Activated CD4-positive, alpha-beta T cell treated with anti-CD3 and anti-CD28 coated beads for 36 hours (primary cell): ENCODE data around the gene TOP3B. TPM values are rescaled to one million over a fixed set of nuclear protein-coding genes. Genes with fewer than 3 reads are reported as not detected.
"Not testable (repeated sequence)": the region's sequence is repeated elsewhere in the genome, so short reads cannot be mapped to it uniquely, and the experiment has no call there.

Experiments used
- ATAC-seq: fragments of 200-7000 bp; cut with Tn5 transposase; one replicate; pipeline ENCODE4 v1.10.0; 2021; ENCODE audit warnings: mild to moderate bottlenecking, moderate library complexity
- CTCF ChIA-PET: fragments of 350-600 bp; sonication (Branson Sonifier 250); formaldehyde crosslinking; loops from one replicate; lab custom pipeline; 2021; ENCODE audit warnings: antibody characterized with exemption; lab: Charles Lee
- POLR2A ChIA-PET: fragments of 350-600 bp; sonication (Branson Sonifier 250); formaldehyde crosslinking; loops from one replicate; lab custom pipeline; 2021; ENCODE audit warnings: antibody characterized with exemption, inconsistent platforms; lab: Charles Lee
- DNase-seq: peaks from one replicate; pipeline ENCODE4 v3.0.0-alpha.2; 2020
- H3K27ac Mint-ChIP-seq: one replicate; pipeline ENCODE4 v1.8.0; 2021; ENCODE audit warnings: mixed read lengths
- H3K27me3 Mint-ChIP-seq: one replicate; pipeline ENCODE4 v1.8.0; 2021; ENCODE audit warnings: mixed read lengths
- H3K36me3 Mint-ChIP-seq: one replicate; pipeline ENCODE4 v1.8.0; 2021; ENCODE audit warnings: low read depth, mixed read lengths
- H3K4me1 Mint-ChIP-seq: one replicate; pipeline ENCODE4 v1.8.0; 2021; ENCODE audit warnings: mixed read lengths
- H3K4me3 Mint-ChIP-seq: one replicate; pipeline ENCODE4 v1.8.0; 2021; ENCODE audit warnings: mild to moderate bottlenecking, moderate library complexity, mixed read lengths
- H3K9me3 Mint-ChIP-seq: one replicate; pipeline ENCODE4 v1.8.0; 2021; ENCODE audit warnings: low read depth, mixed read lengths
- intact Hi-C, 2 experiments: fragments of 100-400 bp; cut with DNase I in 1 of 2; cut with micrococcal nuclease in 1 of 2; formaldehyde crosslinking; loops; one replicate each; pipeline versions ENCODE4 v1.14.2 to v1.15.1; 2022 to 2024; cut with DNase I, micrococcal nuclease
- total RNA-seq, 2 experiments: library from RNA; stranded (reverse); gene quantifications; one replicate each; pipeline ENCODE4 v1.2.3, GENCODE V29; 2021

The TOP3B gene
- total RNA-seq, 2 experiments from 2014 or later: 27.3 to 33.8 TPM

- Mint-ChIP-seq H3K9me3 (no peaks in the 10 kb centered on the region), H3K27ac (no peak overlapping the region), H3K36me3 (peaks cover 3% of the 10 kb centered on the region), H3K27me3 (no peaks in the 10 kb centered on the region), H3K4me1 (peaks cover 21% of the 10 kb centered on the region), H3K4me3 (no peak overlapping the region)
- ATAC-seq (no peak), DNase-seq (no peak)
- ChIA-PET POLR2A (no interaction called here), CTCF (interaction anchor here (0.6 kb wide), 1 partner anchor 236 kb away, joined by 3 read pairs; no protein-coding TSS in a partner anchor)
- intact Hi-C loops: no loop called here
Measured at GRCh38 chr22:21947040-21948014, 35.3 kb downstream of the TOP3B start.

DNA sequence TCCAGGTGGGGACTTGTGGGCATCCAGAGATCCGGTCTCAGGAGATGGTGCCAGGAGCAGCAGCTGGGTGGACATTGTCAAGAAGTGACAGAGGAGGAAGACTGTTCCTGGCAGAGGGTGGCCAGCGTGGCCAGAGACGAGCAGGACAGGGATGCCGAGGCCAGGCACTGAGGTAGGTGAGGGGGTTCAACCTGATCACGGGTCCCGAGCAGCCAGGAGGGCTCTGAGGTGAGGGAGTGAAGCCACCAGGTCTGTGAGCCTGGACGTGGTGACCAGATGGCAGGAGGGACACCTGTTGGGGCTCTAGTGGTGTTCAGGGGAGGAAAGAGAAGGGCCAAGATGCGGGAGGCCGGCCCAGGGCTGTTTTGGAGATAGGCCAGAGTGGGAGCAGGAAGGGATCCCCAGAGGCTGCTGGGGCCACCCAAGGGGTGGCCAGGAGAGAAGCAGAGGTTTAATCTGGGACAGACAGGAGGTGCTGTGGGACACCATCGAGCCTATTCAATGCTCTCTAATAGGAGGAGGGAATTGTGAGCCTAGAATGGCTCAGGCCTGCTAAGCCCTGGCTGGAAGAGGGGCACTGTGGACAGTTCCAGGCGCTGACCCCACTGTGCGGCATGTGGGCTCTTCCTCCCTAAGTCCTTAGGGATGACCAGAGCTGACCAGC, 36.2 kb downstream of the TOP3B start:
- intact Hi-C loops: no loop called here
- Mint-ChIP-seq H3K27me3 (no peaks in the 10 kb centered on the region), H3K4me3 (no peak overlapping the region), H3K27ac (no peak overlapping the region), H3K4me1 (peaks cover 25% of the 10 kb centered on the region), H3K36me3 (no peaks in the 10 kb centered on the region), H3K9me3 (no peaks in the 10 kb centered on the region)
- ChIA-PET CTCF (interaction anchor here (1.2 kb wide), 1 partner anchor 11 kb away, joined by 5 read pairs; no protein-coding TSS in a partner anchor), POLR2A (no interaction called here)
- DNase-seq (no peak), ATAC-seq (no peak)

DNA sequence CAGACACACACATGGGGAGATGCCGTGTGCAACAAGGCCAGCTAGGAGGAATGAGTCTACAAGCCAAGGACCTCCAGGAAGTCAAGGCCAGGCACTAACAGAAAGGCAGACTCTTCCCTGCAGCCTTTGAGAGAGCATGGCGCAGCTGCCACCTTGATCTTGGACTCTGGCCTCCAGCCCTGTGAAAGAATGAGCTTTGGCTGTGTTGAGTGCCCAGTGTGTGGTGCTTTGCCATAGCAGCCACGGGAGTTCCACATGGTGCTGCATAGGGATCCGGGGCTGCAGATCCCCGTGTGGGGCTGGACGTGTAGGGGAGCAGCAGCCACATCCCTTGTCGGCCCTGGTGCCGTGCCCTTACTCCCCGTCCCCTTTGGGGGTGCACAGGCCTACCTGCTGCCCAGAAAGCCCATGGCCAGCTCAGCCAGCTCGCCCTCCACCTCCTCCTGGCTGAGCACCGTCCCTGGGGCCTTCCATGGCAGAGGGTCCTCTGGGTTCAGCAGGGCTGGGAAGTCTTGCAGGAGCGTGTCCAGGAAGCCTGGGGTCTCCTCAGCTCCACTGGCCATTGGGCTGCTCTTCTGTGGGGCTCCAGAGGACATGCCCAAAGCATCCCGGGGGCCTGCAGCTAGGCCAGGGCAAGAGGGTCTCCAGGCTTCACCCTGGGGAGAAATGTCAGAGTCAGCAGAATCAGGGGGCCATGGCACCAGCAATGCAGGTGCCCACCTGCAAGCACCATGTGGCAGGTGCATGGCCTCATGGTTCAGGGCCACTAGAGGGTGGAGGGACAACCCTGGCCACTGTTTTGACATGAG, 36.9 kb downstream of the TOP3B start:
- Mint-ChIP-seq H3K36me3 (peaks cover 2% of the 10 kb centered on the region), H3K4me3 (no peak overlapping the region), H3K27me3 (no peaks in the 10 kb centered on the region), H3K9me3 (no peaks in the 10 kb centered on the region), H3K4me1 (peaks cover 26% of the 10 kb centered on the region), H3K27ac (no peak overlapping the region)
- POLR2A ChIA-PET: no interaction called here
- CTCF ChIA-PET: interaction anchor here (1.2 kb wide), 1 partner anchor 10 kb away, joined by 5 read pairs; no protein-coding TSS in a partner anchor
- ATAC-seq (no peak), DNase-seq (no peak)
- intact Hi-C loops: no loop called here

DNA sequence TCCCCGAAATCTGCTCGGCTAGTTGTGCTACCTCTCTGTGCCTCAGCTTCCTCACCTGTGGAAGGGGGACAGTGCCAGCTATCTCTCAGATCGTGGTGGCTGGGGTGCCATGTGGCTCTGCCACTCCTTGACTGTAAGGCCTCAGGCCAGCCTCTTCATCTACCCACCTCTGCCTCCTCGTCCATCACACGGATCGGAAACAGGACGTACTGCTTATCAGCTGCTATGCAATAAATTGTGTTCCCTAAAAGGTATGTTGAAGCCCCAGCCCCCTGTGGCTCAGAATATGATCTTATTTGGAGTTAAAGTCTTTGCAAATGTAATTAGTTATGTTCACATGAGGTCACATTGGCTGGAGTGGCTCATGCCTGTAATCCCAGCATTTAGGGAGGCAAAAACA, 37.7 kb downstream of the TOP3B start:
- Mint-ChIP-seq H3K27ac (no peak overlapping the region), H3K4me3 (no peak overlapping the region), H3K9me3 (no peaks in the 10 kb centered on the region), H3K36me3 (peaks cover 2% of the 10 kb centered on the region), H3K4me1 (peaks cover 28% of the 10 kb centered on the region), H3K27me3 (no peaks in the 10 kb centered on the region)
- CTCF ChIA-PET: interaction anchor here (0.7 to 1.2 kb wide), 2 partner anchors 9 to 48 kb away, joined by 4 to 5 read pairs; no protein-coding TSS in a partner anchor
- POLR2A ChIA-PET: no interaction called here
- ATAC-seq (no peak), DNase-seq (no peak)
- intact Hi-C loops: no loop called here

GRCh38 chr22:21943571-21944448, 38.8 kb downstream of the TOP3B start:
- peaks cover 33% of the 10 kb centered on the region for H3K4me1 Mint-ChIP-seq
- no peak for ATAC-seq
- peaks cover 2% of the 10 kb centered on the region for H3K36me3 Mint-ChIP-seq
- intact Hi-C loops: no loop called here
- H3K27ac Mint-ChIP-seq: no peak overlapping the region
- ChIA-PET POLR2A (no interaction called here), CTCF (interaction anchor here (0.7 to 1.0 kb wide), 3 partner anchors 9 to 47 kb away, joined by 3 to 6 read pairs (median 4); partner anchors contain the start of gene PPM1F)
- H3K4me3 Mint-ChIP-seq: no peak overlapping the region
- DNase-seq: no peak
- no peaks in the 10 kb centered on the region for H3K9me3 Mint-ChIP-seq
- no peaks in the 10 kb centered on the region for H3K27me3 Mint-ChIP-seq

DNA sequence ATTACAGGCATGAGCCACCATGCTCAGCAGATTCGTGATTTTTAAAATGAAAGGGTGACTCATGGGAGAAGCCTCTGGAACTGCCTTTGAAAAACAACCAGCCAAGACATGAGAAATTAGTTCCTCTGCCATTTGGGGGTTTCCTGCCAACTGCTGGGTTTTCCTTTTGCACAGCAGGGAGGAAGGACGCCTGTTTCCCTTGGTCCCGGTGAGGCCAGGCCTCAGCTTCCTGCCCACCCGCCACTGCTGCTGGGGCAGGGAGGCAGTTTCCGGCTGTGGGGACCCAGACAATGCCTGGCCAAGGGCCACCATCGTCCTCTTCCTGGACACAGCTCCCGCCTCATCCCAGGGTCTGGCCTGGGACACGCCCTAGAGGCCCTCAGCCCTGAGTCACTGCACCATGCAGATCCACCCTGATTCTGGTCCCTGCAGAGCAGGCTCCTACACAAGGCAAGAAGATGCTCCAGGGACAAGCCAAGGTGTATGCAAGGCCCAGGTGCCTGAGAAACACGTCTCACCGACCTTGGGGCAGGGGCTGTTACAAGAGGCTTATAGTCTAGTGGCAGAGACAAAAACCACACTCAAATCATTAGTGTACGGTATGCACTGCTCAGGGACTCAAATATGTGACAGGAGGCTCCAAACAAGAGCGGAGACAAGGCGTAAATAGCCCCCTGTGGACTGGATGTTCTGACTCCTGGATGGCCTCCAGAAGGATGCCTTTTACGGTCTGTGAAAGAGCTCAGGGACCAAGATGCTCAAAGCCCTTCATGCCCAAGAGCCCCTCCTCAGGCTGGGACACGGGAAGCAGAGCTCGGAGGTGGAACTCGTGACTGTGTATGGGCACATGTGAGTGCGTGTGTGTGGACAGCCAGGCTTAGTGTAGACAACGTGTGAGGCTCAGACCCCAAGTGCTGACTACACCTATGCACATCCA, 39.9 kb downstream of the TOP3B start:
- Mint-ChIP-seq H3K27me3 (no peaks in the 10 kb centered on the region), H3K9me3 (no peaks in the 10 kb centered on the region), H3K4me3 (no peak overlapping the region), H3K27ac (peak overlapping the region; percentile 74), H3K4me1 (peaks cover 42% of the 10 kb centered on the region), H3K36me3 (peaks cover 2% of the 10 kb centered on the region)
- peak; percentile 39 for ATAC-seq
- intact Hi-C loops: no loop called here
- ChIA-PET POLR2A (no interaction called here), CTCF (interaction anchor here (0.6 to 6.7 kb wide), 7 partner anchors 10 to 216 kb away, joined by 3 to 57 read pairs (median 3); partner anchors contain the start of gene PPM1F)
- DNase-seq: peak; percentile 54

- H3K27ac Mint-ChIP-seq: peak overlapping the region; percentile 74
- H3K36me3 Mint-ChIP-seq: peaks cover 2% of the 10 kb centered on the region
- peaks cover 43% of the 10 kb centered on the region for H3K4me1 Mint-ChIP-seq
- ATAC-seq: no peak
- DNase-seq: no peak
- ChIA-PET POLR2A (no interaction called here), CTCF (interaction anchor here (0.6 to 6.7 kb wide), 5 partner anchors 11 to 215 kb away, joined by 3 to 57 read pairs (median 3); partner anchors contain the start of gene PPM1F)
- H3K9me3 Mint-ChIP-seq: no peaks in the 10 kb centered on the region
- H3K4me3 Mint-ChIP-seq: no peak overlapping the region
- intact Hi-C loops: no loop called here
- H3K27me3 Mint-ChIP-seq: no peaks in the 10 kb centered on the region
Measured at GRCh38 chr22:21941921-21942320, 40.7 kb downstream of the TOP3B start.

DNA sequence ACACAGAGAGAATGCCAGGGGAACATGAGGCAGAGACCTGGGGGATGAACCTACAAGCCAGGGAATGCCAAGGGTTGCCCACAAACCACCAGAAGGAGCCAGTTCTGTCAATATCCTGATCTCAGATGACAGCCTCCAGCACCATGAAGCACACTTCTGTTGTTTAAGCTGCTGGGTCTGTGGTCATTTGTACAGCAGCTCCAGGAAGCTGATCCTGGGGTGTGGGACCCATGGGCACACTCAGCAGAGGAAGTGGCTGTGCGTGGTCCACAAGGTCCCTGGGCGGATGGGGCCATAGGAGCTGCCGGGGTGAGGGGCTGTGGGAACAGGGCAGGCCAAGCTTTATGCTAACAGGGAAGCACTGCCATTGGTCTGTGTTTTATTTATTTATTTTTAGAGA, 42.1 kb downstream of the TOP3B start:
- ATAC-seq: no peak
- intact Hi-C loops: no loop called here
- ChIA-PET POLR2A (no interaction called here), CTCF (interaction anchor here (1.0 to 6.7 kb wide), 4 partner anchors 9 to 178 kb away, joined by 3 to 57 read pairs (median 5); partner anchors contain the start of genes PPM1F and TOP3B)
- no peaks in the 10 kb centered on the region for H3K9me3 Mint-ChIP-seq
- peak overlapping the region; percentile 20 for H3K27ac Mint-ChIP-seq
- peaks cover 6% of the 10 kb centered on the region for H3K36me3 Mint-ChIP-seq
- no peak for DNase-seq
- no peaks in the 10 kb centered on the region for H3K27me3 Mint-ChIP-seq
- H3K4me1 Mint-ChIP-seq: peaks cover 43% of the 10 kb centered on the region
- no peak overlapping the region for H3K4me3 Mint-ChIP-seq

GRCh38 chr22:21939935-21940334, 42.7 kb downstream of the TOP3B start:
- H3K27ac Mint-ChIP-seq, ATAC-seq, H3K9me3 Mint-ChIP-seq, H3K27me3 Mint-ChIP-seq, POLR2A ChIA-PET, H3K4me3 Mint-ChIP-seq, DNase-seq, H3K36me3 Mint-ChIP-seq: not testable (repeated sequence)
- H3K4me1 Mint-ChIP-seq: peaks cover 43% of the 10 kb centered on the region
- intact Hi-C loops: loop anchor here (2.0 to 5.0 kb wide), 3 partner anchors 13 to 177 kb away; partner anchors contain the start of genes PPM1F (in 2 of the 2) and MAPK1 (in 1 of the 2)
- CTCF ChIA-PET: interaction anchor here (0.8 to 6.7 kb wide), 5 partner anchors 10 to 178 kb away, joined by 3 to 57 read pairs (median 5); partner anchors contain the start of genes PPM1F and TOP3B
